CD1c-positive myeloid dendritic cell (primary cell): ENCODE measurements around the gene ART3.
A peak's percentile ranks its signal among the peaks of the same experiment; 100 is the strongest.

Experiments
- DNase-seq: peaks from one replicate; pipeline ENCODE4 v3.0.0-alpha.2; 2016; ENCODE audit errors: extremely low spot score

Gene ART3

DNA sequence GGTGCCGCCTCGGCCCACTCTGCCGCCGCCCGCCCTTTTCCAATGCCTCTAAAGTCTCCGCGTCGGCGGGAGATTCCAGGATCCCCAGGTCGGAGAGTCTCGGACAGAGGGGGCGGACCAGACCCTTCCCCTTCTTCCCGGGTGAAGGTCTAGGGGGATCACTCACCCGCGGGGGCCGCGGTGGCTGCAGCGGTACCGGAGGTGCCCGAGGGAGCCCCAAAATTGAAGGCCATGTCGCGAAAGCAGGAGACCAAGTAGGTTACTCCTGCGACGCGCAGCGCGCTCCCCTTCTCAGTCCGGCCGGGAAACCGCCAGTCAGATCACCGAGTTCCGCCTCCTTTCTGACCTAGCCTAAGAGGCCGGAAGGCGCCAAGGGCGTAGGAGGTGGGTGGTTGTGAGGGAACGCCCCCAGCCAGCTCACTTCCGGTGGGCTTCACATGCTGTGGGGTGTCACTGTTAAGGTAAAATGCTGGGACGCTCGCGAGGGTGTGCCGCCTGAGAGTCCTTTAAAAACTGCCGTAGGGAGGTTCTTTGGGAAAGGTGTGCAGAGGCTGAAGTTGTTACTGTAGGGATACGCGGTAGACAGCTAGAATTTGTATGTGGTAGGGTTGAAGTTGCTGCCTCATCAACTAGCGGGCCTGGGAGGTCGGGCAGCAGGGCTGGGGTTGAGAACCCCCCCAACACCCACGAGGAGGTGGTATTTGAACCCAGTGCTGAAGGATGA lies 73.8 kb downstream of the ART3 start, which contains the start of gene NUP54:
NUP54 (minus strand) TSS at position 256 of the 724 bp plus-strand sequence; CDS start at position 233, 23 bp downstream.
- DNase-seq: peak; percentile 97

GRCh38 chr4:76153356-76153755 lies 78.8 kb downstream of the ART3 start:
- no peak for DNase-seq

DNA sequence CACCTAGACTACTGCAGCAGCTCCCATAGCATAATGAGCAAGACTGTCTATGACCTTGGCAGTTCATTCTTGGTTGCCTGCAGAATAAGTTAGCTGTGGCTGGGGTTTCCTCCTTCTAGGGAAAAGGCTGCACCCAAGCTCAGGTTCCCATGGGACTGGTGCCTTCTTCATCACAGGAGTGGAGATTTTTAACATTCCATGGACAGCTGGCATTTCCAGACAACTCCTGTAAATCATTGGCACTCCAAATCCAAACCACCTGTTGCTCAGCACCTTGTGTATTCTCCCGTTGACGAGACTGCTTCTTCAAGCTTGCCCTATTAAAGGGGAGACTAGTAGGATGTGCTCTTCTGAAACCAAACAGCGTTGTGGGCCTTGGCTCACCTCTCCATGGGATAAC lies 81.5 kb downstream of the ART3 start:
- DNase-seq: no peak

- DNase-seq: no peak
Measured at GRCh38 chr4:76156635-76157034, 82.1 kb downstream of the ART3 start.

GRCh38 chr4:76160355-76160754 lies 85.8 kb downstream of the ART3 start:
- DNase-seq: no peak
